ENCODE measurements around the gene COL5A3.
"Not testable (repeated sequence)": the region's sequence is repeated elsewhere in the genome, so short reads cannot be mapped to it uniquely, and the experiment has no call there.

Gene COL5A3

DNA sequence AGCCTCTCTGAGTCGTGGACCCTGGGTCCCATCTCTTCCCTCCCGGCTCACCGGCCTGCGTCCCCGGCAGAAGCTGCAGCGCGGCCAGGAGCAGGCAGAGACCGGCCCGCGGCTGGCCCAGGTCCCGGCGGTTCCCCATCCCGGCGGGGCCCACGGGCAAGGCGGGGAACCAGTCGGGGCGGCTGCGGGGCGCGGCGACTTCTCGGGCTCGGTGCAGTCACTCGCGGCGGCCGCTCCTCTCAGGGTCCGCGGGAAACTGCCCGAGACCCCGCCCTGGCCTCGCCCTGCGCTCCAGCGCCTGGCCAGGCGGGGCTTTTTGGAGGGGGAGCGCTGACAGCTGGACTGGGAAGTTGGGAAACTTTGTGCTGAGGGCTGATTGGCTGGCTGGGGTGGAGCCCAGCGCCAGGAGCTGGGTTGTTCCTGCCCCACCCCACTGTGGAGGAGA, at the start of gene COL5A3:
TSS of gene COL5A3 (minus strand) at position 258 of the 445 bp plus-strand sequence. CDS start at position 139, 119 bp downstream.
- DNase-seq, result no peak

DNA sequence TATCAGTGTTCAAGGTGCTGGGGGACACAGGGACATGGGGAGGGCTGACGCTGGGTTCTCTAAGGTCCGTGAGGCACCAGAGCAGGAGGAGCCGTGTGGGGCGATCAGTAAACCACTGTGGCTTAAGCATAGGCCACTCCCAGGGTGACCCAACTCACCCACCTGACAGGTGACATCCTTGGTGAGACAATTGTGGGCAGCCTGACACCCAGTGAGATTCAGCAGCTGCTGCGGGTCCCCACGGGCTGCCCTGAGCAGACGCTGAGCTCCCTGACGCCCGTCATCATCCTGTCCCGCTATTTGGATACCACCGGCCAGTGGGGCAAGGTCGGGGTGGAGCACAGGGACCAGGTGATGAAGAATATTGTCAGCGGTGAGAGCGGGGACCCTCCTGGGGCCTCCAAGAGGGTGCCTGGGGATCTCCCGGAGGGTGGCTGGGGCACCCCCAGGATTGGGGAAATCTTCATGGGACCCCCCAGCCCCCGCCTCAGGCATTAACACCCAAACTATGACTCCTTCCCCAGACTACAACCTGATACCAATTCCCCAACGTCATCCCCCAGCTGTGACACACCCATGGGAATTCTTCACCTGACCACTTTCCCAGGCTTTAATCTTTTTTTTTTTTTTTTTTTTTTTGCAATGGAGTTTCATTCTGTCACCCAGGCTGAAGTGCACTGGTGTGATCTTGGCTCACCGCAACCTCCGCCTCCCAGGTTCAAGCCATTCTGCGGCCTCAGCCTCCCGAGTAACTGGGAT, 42.5 kb upstream of the COL5A3 start:
- DNase-seq, result no peak

DNA sequence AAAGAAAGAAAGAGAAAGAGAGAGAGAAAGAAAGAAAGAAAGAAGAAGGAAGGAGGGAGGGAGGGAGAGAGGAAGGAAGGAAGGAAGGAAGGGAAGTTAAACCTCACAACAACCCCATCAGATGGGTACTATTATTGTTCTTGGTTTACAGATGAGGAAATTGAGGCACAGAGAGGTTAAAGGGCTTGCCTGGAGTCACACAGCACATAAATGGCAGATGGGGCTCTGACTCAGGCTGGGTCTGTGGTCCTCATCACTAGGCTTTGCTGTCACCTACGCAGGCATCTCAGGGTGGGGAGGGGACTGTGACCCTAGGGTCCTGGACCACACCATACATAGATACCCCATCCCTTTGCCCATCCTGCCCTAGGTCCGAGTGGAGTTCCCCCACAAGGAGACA, 39.3 kb upstream of the COL5A3 start:
- no peak for DNase-seq

DNA sequence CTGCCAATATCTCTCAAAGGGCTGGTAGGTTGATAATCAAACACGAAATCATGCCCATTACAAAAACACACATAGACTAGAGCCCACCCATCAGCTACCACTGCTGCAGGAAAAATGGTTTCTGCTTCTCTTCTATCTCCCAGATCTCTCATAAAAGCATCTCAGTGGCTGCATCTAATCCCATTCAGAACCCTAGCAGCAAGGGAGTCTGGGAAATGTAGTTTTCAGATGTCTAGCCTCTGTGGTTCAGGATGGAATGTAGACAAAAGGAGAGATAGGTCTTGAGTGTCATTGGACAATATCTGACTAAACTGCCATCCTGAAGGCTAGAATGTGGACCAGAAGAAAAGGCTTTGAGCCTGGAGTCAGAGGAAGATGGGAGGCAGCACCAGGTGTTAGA, 35.1 kb upstream of the COL5A3 start:
- no peak for DNase-seq

DNA sequence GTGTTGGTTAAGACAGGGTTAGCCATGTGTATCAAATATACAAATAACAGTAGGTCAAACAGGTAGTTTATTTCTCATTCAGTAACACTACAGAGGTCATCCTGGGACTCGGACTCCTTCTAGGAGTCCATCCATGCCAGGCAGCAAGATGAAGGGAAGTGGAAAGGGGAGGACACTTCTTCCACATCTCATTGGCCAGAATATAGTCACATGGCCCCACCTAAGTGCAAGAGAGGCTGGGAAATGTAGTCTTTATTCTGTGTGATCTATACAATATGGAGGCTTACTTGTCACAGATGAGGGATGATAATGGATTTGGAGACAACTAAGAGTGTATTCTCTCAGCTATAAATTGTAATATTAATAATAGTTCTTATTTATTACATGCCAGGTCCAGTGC, 34.1 kb upstream of the COL5A3 start:
- DNase-seq, result no peak

DNA sequence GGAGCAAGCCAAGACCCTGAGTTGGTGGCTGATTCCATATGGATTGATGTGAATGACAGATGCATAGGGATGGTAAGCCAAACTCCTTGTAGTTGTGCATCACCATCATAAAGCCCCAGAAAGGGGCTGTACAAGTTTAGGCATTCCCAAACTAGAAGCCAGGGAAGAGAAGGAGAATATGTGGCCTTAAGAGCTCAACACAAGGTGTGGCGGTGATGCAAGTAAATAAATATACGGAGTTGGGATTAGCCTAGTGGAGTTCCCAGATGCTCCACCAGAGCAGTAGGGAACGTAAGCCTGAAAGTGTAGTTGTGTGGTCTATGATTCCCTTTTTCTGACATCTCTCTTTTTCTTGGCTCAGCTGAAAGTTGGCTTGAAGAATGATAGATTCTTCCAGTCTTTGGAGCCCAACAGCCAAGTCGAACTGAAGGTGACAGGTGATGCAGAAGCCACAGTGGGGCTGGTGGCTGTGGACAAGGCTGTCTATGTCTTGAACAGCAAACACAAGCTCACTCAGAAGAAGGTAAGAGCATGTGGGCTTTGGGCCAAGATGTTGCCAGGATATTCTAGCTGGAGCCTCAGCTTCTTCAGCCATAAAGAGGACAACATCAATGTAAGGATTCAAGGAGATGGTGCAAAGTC, 33.1 kb upstream of the COL5A3 start:
- no peak for DNase-seq

DNA sequence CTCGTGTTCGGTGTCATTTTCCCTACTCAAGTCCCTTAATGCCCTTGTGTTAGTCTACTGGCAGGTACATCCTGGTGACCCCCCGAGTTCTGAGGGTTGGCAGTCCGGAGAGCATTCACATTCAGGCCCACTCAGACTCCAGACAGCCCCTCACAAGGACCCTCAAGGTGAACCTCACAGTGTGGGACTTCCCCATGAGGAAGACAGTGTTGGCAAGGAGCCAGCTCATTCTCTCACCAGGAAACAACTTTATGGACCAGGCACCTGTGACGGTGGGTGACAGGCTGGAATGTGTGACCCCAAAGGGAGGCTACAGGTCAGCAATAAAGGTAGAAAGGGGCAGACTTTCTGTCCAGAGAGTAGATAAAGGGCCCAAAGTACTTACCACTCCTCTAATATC, 27.5 kb upstream of the COL5A3 start:
- DNase-seq, result no peak

DNA sequence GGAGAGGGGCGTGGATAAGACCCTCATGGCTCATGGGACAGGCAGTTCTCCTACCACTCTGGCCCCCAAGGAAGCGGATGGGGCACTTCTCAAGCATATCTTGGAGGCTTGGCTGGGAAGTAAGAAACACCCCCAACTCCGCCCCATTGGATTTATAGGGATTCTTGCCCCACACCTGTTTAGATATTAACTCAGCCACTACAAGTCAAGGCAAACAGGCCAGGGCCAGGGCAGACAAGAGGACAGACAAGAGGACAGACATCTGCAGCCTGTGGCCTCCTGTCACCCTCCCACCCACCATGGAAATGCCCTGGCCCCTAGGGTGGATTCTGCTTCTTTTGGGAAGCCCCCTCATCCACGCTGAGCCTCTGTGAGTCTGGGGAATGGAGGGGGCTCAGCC, 27.1 kb upstream of the COL5A3 start:
- DNase-seq, result no peak

DNA sequence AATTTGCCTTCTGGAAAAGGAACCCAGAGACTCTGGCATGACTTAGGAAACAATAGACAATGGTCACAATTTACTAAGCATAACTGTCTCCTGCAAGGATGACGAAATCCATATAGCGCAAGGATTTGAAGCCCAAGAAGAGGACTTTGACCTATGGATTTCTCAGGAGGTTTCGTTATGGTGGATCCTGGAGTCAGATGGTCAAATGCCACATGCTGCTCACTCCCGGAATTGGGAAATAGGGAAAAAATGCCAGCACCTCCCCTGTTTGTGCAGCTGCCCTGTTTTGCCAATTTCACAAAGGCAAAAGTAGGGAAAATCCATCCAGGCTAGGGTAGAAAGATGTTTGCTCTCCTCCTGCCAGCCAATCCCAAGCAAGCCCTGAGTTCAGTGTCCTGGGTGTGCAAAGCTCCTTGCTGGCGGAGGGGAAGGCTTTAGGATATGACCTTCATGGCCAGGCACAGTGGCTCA, 26.3 kb upstream of the COL5A3 start:
- no peak for DNase-seq

DNA sequence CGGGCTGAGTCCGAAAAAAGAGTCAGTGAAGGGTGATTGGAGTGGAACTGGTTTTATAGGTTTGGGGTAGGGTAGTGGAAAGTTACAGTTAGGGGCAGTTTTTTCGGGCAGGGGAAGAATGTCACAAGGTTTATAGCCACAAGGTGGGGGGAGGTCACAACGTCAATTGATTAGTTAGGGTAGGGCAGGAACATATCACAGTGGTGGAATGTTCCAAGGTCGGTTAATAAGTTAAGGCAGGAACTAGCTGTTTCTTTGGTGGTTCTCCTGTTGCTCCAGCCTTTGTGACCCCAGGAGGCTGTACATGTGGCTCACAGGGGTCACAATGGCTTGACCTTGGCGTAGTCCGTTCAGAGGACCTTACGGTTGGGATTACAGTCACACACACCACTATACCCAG, 23.3 kb upstream of the COL5A3 start:
- no peak for DNase-seq

DNA sequence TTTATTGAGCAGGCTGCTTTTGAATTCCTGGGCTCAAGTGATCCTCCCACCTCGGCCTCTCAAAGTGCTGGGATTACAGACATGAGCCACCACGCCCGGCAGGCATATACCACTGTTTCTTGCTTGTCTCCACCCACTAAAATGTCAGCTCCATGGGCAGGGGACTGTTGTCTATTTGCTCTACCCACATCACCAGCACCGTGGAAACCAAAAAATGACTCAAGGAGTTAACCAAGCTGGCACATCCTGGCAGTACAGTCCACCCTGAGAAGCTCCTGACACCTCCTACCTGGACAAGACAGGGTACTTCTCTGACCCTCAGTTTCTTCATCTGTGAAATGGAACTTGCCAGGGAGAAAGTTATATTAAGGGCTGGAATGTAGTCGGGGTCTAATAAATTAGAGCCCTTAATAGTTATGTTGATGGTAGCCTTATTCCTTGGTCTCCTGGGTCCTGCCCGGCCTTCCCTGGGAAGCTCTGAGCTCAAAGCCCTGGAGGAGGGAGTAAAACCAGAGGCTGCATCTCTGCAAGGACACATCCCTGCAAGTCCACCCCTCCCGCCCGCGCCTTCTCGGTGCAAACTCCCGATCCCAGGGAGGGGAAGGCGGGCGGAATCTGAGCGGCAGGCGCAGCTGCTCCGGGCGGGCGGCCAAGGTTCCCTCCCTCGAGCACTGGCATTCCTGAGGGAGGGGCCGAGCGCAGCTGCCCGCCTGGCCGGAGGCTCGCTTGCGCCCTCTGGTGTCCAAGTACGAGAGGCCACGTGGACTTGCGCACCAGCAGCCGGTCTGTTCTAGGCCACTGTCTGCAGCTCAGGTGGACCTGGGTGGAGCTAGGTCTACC, 17.1 kb upstream of the COL5A3 start:
- DNase-seq, result no peak

DNA sequence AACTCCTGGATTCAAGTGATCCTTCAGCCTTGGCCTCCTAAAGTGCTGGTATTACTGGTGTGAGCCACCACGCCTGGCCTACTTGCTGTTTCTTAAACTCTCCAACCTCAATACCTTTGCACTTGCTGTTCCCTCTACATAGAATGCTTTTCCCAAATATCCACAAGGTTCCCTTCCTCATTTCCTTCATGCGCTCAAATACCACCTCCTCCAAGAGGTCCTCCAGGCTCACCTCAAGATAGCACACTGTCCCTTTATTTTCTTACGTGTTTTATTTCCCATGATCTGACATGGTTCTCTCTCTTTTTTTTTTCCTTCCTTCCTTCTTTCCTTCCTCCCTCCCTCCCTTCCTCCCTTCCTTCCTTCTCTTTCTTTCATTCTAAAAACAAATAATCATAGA, 16.4 kb upstream of the COL5A3 start:
- no peak for DNase-seq

DNA sequence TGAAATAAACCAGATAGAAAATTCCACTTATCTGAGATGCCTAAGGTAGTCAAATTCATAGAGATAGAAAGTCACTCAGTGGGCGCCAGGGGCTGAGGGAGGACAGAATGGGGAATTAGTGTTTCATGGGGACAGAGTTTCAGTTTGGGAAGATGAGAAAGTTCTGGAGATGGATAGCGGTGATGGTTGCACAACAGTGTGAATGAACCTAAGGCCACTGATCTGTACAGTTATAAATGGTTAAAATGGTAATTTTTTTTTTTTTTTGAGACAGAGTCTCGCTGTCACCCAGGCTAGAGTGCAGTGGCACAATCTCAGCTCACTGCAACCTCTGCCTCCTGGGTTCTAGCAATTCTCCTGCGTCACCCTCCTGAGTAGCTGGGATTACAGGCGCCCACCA, 12.8 kb upstream of the COL5A3 start:
- DNase-seq, result not testable (repeated sequence)

DNA sequence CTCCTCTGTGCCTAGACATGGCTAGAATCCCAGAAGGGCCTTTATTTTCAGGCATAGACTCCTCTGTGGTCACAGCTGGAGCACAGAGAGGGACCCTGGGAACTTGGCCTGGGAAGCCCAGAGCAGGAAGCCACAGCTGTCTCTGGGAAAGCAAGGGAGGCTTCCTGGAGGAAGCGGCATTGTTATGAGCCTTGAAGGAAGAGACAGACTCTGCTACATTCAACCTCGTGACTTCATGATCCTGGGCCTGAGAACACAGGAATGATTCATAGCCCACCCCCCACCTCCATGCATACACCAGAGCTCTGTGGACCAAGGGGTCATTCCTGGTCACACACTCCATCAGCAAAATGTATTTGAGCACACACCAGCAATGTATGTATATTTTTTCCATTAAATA, 11.6 kb upstream of the COL5A3 start:
- DNase-seq, result no peak

DNA sequence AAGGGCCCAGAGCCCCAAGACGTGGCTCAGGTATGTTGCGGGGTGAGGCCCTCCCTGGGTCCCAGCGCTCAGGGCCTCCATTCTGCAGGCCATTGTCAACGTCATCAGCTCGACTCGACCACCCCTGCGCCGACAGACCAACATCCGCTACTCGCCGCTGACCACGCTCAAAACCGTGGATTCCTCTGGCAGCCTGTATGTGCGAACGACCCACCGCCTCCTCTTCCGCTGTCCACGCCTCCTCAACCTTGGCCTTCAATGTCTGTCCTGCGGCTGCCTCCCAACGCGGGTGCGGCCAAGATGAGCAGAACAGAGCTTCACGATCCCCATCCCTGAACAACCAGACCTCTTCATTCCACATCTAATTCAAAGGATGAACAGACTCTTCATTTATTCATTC, 11.1 kb upstream of the COL5A3 start:
- no peak for DNase-seq

DNA sequence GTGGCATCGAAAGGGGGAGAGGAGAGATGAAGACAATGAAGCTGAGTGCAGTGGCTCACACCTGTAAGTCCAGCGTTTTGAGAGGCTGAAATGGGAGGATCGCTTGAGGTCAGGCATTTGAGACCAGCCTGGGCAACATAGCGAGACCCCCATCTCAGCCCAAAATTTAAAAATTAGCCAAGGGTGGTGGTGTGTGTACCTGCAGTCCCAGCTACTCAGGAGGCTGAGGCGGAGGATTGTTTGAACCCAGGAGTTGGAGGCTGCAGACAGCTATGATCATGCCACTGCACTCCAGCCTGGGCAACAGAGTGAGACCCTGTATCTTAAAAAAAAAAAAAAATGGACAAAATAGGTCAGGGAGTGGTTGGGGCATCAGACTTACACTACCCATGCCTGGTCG, 10.5 kb upstream of the COL5A3 start:
- no peak for DNase-seq

DNA sequence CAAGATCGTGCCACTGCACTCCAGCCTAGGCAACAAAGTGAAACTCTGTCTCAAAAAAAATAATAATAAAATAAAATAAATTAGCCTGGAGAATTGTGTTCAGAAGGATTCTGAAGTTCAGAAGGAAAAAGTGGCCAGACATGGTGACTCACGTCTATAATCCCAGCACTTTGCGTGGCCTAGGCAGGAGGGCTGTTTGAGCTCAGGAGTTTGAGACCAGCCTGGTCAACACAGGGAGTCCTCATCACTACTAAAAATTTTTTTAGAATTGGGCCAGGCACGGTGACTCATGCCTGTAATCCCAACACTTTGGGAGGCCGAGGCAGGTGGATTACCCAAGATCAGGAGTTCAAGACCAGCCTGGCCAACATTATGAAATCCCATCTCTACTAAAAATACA, 8.9 kb upstream of the COL5A3 start:
- no peak for DNase-seq

DNA sequence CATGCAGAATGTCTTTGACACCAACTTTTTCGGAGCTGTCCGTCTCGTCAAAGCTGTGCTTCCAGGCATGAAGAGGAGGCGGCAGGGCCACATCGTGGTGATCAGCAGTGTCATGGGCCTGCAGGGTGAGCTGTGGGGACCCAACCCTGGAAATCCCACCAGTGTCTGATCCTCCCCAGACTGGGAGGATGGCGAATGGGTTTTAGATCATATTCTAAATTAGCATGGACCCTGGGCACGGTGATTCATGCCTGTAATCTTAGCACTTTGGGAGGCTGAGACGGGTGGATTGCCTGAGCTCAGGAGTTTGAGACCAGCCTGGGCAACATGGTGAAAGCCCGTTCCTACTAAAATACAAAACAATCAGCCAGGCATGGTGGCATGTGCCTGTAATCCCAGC, 8.5 kb upstream of the COL5A3 start:
- no peak for DNase-seq

DNA sequence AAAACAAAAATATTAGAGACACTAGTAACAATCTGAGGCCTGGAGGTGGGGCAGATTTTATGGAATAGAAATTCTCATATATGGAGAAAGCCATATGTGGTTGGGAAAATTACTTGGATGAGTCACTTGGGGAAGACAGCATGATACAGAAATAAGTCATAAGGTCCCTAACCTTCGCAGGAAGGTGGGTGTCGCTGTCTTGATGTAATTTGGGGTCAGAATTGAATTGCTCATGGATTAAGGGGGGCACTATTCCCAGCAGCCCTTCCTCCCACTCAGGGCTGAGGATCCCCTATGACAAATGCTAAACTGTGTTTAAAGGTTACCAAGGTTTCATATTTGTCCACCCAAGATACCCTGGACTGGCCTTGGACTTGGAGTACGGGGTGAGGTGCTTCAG, 8.0 kb upstream of the COL5A3 start:
- DNase-seq, result no peak

DNA sequence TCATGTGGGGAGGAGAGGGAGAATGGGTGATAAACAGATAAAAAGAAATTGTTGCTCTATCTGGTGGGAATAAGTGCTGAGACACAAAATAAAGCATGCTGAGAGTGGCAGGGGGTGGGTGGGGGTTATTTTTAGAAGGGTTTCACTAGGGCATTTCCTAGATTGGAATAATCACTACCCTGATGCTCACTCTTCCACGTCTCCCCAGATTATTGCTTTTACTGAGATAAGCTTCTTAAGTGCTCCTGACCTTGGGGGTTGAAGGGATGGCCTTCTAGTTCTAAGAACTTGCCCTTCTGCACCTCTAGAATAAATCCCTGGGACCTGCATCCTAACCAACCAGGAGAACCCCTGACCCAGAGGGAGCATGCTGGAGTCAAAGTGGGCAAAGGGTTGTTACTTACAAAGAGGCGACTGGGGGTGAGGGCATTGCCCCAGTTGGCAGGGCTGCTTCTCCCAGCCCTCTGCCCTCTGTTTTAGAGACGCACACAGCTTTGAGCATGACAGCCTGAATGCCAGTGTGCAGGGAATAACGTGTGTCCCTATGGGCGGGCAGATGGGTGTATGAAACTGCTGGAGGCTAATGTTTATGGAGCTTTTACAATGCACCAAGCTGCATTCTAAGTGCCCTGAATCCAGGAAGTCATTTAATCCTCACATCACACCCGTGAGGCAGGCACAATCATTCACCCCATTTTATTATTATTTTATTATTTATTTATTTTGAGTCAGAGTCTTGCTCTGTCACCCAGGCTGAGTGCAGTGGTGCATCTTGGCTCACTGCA, 3.7 kb upstream of the COL5A3 start:
- DNase-seq, result no peak

DNA sequence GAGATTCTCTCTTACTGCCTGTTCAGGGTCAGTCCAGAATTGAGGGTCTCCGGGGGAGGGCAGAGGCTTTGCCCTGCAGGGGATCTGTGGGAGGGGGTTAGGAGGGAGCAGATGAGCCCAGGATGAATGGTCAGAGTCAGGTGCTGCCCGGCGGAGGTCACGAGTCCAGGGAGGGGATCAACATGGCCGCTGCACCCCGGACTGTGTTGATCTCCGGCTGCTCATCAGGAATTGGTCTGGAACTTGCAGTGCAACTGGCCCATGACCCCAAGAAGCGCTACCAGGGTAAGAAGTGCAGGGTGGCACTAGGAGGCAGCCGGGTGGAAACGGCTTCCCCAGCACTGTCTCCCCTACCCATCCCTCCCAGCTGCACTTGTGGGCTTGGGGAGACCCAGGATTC, 3.0 kb upstream of the COL5A3 start, which contains the start of gene RDH8:
TSS of gene RDH8 (plus strand) at position 168 of the 400 bp plus-strand sequence. CDS start at position 183, 15 bp downstream.
- DNase-seq, result no peak

DNA sequence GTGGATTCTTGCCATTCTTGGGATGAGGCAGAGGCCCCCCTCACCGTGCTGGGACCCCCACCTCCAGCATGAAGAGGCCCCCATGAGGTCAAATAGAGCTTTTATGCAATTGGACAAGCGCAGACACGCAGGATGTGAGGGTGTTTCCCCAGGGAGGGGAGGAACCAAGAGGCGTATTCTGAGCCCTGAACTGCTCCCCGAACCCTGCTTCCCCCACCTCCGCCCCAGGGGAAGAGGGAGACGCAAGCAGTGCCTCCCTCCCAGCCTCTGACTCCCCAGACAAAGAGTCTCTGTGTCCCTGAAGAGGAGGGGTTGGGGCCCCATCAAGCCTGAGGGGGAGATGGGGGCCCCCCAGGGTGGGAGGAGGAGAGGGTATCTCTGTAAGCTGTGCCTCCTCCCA, 1.7 kb upstream of the COL5A3 start:
- no peak for DNase-seq

DNA sequence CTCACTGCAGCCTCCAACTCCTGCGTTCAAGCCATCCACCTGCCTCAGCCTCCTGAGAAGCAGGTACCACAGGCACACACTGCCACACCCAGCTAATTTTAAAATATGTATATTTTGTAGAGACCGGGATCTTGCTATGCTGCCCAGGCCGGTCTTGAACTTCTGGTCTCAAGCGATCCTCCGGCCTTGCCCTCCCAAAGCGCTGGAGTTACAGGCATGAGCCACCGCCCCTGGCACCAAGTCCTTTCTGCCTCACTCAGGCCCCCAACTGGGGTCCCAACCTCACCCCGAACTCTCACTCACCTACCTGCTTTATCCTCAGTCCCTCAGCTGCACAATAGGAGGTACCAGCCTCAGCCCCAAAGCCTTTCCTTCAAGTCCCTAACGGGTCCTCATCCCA, 635 bp upstream of the COL5A3 start:
- DNase-seq, result no peak

All from SIG-M5 (cell line).